Neural progenitor cell (in vitro differentiated cells): ENCODE results near the gene RPS6KA3. TPM values are rescaled to one million over a fixed set of nuclear protein-coding genes. Genes with fewer than 3 reads are reported as not detected.

Experiments
- DNase-seq: peaks from one replicate; pipeline ENCODE4 v3.0.0-alpha.2; 2016; ENCODE audit warnings: low spot score
- H2AFZ ChIP-seq: fragments of 200-600 bp; sonication (generic); replicated peaks from 2 replicates; pipeline ENCODE4 v1.6.1; 2016; ENCODE audit warnings: antibody characterized with exemption
- H3F3A ChIP-seq: fragments of 200-600 bp; sonication (generic); 2 replicates; pipeline ENCODE4 v1.6.1; 2016; ENCODE audit warnings: antibody characterized with exemption, low read depth
- H3K27ac ChIP-seq: fragments of 200-600 bp; sonication (generic); 2 replicates; pipeline ENCODE4 v1.5.1; 2016; ENCODE audit warnings: mild to moderate bottlenecking
- H3K27me3 ChIP-seq: fragments of 200-600 bp; sonication (generic); 2 replicates; pipeline ENCODE4 v1.6.1; 2016; ENCODE audit warnings: mild to moderate bottlenecking, moderate library complexity
- H3K36me3 ChIP-seq: fragments of 200-600 bp; sonication (generic); 2 replicates; pipeline ENCODE4 v1.5.1; 2016
- H3K4me1 ChIP-seq: fragments of 200-600 bp; sonication (generic); 2 replicates; pipeline ENCODE4 v1.6.1; 2016; ENCODE audit warnings: mixed run types
- H3K4me2 ChIP-seq: fragments of 200-600 bp; sonication (generic); 2 replicates; pipeline ENCODE4 v1.6.1; 2016
- H3K4me3 ChIP-seq: fragments of 200-600 bp; sonication (generic); 2 replicates; pipeline ENCODE4 v1.5.1; 2016
- H3K79me2 ChIP-seq: fragments of 200-600 bp; sonication (generic); 2 replicates; pipeline ENCODE4 v1.6.1; 2016; ENCODE audit warnings: low read depth
- H3K9ac ChIP-seq: fragments of 200-600 bp; sonication (generic); 2 replicates; pipeline ENCODE4 v1.6.1; 2016
- H3K9me3 ChIP-seq: fragments of 200-600 bp; sonication (generic); 2 replicates; pipeline ENCODE4 v1.5.1; 2016; ENCODE audit warnings: low read depth
- H4K20me1 ChIP-seq: fragments of 200-600 bp; sonication (generic); 2 replicates; pipeline ENCODE4 v1.6.1; 2016; ENCODE audit warnings: low read depth
- H3K27ac Mint-ChIP-seq: 3 replicates; pipeline ENCODE4 v1.8.0; 2021; ENCODE audit warnings: mixed read lengths
- H3K27me3 Mint-ChIP-seq: 2 replicates; pipeline ENCODE4 v1.8.0; 2022; ENCODE audit warnings: low read depth, mild to moderate bottlenecking, inconsistent platforms, moderate library complexity, mixed read lengths; ENCODE audit not compliant: insufficient read depth
- H3K36me3 Mint-ChIP-seq: 3 replicates; pipeline ENCODE4 v1.8.0; 2021; ENCODE audit warnings: mixed read lengths
- H3K4me1 Mint-ChIP-seq: 3 replicates; pipeline ENCODE4 v1.8.0; 2021; ENCODE audit warnings: mixed read lengths
- H3K4me3 Mint-ChIP-seq: 3 replicates; pipeline ENCODE4 v1.8.0; 2021; ENCODE audit warnings: mild to moderate bottlenecking, moderate library complexity, mixed read lengths
- H3K9me3 Mint-ChIP-seq: 3 replicates; pipeline ENCODE4 v1.8.0; 2020; ENCODE audit warnings: mixed read lengths
- EZH2 ChIP-seq: fragments of 200-600 bp; sonication (generic); IDR thresholded peaks from 2 replicates; pipeline ENCODE4 v1.6.1; 2017; ENCODE audit warnings: antibody characterized with exemption, mild to moderate bottlenecking, moderate library complexity
- EZH2phosphoT487 ChIP-seq: fragments of 200-600 bp; sonication (generic); IDR thresholded peaks from 2 replicates; pipeline ENCODE4 v1.6.1; 2017; ENCODE audit warnings: antibody characterized with exemption
- total RNA-seq: library from RNA; depleted of rRNA; stranded (reverse); fragments of >200 nt; gene quantifications from 2 replicates; pipeline ENCODE4 v1.2.3, GENCODE V29; 2015; ENCODE audit warnings: low replicate concordance
- TF ChIP-seq, protein P1 (sequence below): fragments of 200-600 bp; sonication (generic); IDR thresholded peaks from 2 replicates; pipeline ENCODE4 v1.5.1; 2017; ENCODE audit warnings: antibody characterized with exemption, mild to moderate bottlenecking

RPS6KA3 gene
- total RNA-seq, 1 donor from 2014 or later = 32.2 TPM

DNA sequence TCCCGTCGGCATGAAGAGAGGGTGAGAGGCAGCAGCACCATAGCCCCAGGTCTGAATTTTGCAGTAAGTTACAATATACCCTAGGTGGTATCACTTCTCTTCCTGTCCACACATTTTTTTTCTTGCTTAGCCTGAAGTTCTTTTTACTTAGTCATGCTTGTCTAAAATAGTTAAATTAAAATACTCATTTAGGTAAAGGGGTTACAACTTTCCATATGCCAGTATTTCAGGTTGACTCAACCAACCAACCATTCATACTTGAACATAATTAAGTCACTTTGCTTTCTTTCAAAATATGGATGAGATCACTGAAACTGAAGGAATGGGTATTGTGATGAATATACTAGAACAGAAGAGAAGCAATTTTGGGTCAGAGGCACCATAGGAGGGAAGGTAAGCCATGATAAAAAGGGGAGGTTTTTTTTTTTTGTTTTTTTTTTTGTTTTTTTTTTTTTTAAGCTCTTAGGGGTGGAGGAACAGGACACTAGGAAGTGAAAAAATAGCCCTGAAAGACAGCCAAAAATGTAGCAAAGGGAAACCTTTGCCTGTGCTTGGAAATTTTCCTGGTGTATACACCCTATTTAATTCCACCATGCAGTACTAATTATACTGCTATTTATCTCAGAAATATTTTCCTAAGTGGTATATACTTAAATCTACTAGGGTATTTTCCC, 41.8 kb downstream of the RPS6KA3 start:
- no peak overlapping the region for H3K27ac ChIP-seq
- no peaks in the 10 kb centered on the region for H3K36me3 ChIP-seq
- H3F3A ChIP-seq = no peaks in the 10 kb centered on the region
- no peaks in the 10 kb centered on the region for H3K9me3 ChIP-seq
- H3K27me3 ChIP-seq = no peaks in the 10 kb centered on the region
- no peaks in the 10 kb centered on the region for H3K79me2 ChIP-seq
- no peak overlapping the region for H3K9ac ChIP-seq
- no peaks in the 10 kb centered on the region for H3K27me3 Mint-ChIP-seq
- H3K4me2 ChIP-seq = no peak overlapping the region
- DNase-seq = no peak
- H4K20me1 ChIP-seq = no peaks in the 10 kb centered on the region
- TF ChIP-seq, protein P1, sequence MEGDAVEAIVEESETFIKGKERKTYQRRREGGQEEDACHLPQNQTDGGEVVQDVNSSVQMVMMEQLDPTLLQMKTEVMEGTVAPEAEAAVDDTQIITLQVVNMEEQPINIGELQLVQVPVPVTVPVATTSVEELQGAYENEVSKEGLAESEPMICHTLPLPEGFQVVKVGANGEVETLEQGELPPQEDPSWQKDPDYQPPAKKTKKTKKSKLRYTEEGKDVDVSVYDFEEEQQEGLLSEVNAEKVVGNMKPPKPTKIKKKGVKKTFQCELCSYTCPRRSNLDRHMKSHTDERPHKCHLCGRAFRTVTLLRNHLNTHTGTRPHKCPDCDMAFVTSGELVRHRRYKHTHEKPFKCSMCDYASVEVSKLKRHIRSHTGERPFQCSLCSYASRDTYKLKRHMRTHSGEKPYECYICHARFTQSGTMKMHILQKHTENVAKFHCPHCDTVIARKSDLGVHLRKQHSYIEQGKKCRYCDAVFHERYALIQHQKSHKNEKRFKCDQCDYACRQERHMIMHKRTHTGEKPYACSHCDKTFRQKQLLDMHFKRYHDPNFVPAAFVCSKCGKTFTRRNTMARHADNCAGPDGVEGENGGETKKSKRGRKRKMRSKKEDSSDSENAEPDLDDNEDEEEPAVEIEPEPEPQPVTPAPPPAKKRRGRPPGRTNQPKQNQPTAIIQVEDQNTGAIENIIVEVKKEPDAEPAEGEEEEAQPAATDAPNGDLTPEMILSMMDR = no peak
- TF ChIP-seq EZH2phosphoT487 = no peak
- no peak for TF ChIP-seq EZH2
- peaks cover 9% of the 10 kb centered on the region for H3K36me3 Mint-ChIP-seq
- H2AFZ ChIP-seq = no peak overlapping the region
- no peak overlapping the region for H3K4me3 ChIP-seq
- no peaks in the 10 kb centered on the region for H3K9me3 Mint-ChIP-seq
- H3K4me1 ChIP-seq = no peaks in the 10 kb centered on the region
- no peak overlapping the region for H3K4me3 Mint-ChIP-seq
- H3K4me1 Mint-ChIP-seq = no peaks in the 10 kb centered on the region
- H3K27ac Mint-ChIP-seq = no peak overlapping the region

DNA sequence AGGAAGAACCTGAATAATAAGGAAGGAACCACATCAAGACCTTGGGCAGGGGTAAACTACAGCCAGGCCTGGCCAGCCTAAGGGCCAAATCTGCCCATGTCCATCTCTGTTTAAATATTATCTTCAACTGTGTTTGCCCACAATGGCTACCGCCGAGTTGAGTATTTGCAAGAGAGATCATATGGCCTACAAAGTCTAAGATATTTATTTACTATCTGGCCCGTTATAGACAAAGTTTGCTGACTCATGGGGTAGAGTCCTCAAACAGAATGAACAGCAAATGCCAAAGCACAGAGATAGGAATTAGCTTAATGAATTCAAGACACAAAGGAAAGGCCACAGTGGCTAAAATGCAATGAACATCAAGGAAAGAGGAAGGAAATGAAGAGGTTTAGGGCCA, 44.8 kb downstream of the RPS6KA3 start:
- Mint-ChIP-seq H3K27me3 (no peaks in the 10 kb centered on the region), H3K4me3 (no peak overlapping the region), H3K27ac (no peak overlapping the region), H3K4me1 (no peaks in the 10 kb centered on the region), H3K36me3 (peaks cover 4% of the 10 kb centered on the region), H3K9me3 (no peaks in the 10 kb centered on the region)
- no peak overlapping the region for H3K9ac ChIP-seq
- no peak overlapping the region for H3K4me3 ChIP-seq
- no peaks in the 10 kb centered on the region for H4K20me1 ChIP-seq
- no peak for DNase-seq
- no peak overlapping the region for H3K4me2 ChIP-seq
- no peaks in the 10 kb centered on the region for H3F3A ChIP-seq
- H3K9me3 ChIP-seq = peaks cover 11% of the 10 kb centered on the region
- H3K36me3 ChIP-seq = no peaks in the 10 kb centered on the region
- H3K27me3 ChIP-seq = no peaks in the 10 kb centered on the region
- peaks cover 6% of the 10 kb centered on the region for H3K79me2 ChIP-seq
- no peak overlapping the region for H3K27ac ChIP-seq
- no peak for TF ChIP-seq EZH2
- TF ChIP-seq, protein P1 = no peak
- no peak for TF ChIP-seq EZH2phosphoT487
- no peak overlapping the region for H2AFZ ChIP-seq
- peaks cover 17% of the 10 kb centered on the region for H3K4me1 ChIP-seq

- no peaks in the 10 kb centered on the region for H3K9me3 Mint-ChIP-seq
- peaks cover 6% of the 10 kb centered on the region for H3K79me2 ChIP-seq
- H4K20me1 ChIP-seq = no peaks in the 10 kb centered on the region
- H3K27ac ChIP-seq = no peak overlapping the region
- H3K4me2 ChIP-seq = no peak overlapping the region
- H3K4me1 Mint-ChIP-seq = no peaks in the 10 kb centered on the region
- no peak overlapping the region for H3K4me3 ChIP-seq
- H3K36me3 Mint-ChIP-seq = peaks cover 2% of the 10 kb centered on the region
- no peaks in the 10 kb centered on the region for H3F3A ChIP-seq
- DNase-seq = peak; percentile 3
- H3K9me3 ChIP-seq = peaks cover 17% of the 10 kb centered on the region
- H3K27ac Mint-ChIP-seq = no peak overlapping the region
- H2AFZ ChIP-seq = no peak overlapping the region
- H3K36me3 ChIP-seq = no peaks in the 10 kb centered on the region
- H3K4me3 Mint-ChIP-seq = no peak overlapping the region
- H3K9ac ChIP-seq = no peak overlapping the region
- peaks cover 17% of the 10 kb centered on the region for H3K4me1 ChIP-seq
- H3K27me3 Mint-ChIP-seq = no peaks in the 10 kb centered on the region
- H3K27me3 ChIP-seq = no peaks in the 10 kb centered on the region
- TF ChIP-seq EZH2 (no peak), EZH2phosphoT487 (no peak)
- TF ChIP-seq, protein P1 = no peak
Observed at GRCh38 chrX:20218836-20219505, 47.7 kb downstream of the RPS6KA3 start.
